IPS DF 4.7 (cell line): ENCODE data around the gene TAS2R19.

Source experiments
- DNase-seq: peaks from one replicate; pipeline ENCODE4 v3.0.0-alpha.2; 2013; ENCODE audit warnings: low spot score; ENCODE audit errors: extremely low read depth

The TAS2R19 gene

DNA sequence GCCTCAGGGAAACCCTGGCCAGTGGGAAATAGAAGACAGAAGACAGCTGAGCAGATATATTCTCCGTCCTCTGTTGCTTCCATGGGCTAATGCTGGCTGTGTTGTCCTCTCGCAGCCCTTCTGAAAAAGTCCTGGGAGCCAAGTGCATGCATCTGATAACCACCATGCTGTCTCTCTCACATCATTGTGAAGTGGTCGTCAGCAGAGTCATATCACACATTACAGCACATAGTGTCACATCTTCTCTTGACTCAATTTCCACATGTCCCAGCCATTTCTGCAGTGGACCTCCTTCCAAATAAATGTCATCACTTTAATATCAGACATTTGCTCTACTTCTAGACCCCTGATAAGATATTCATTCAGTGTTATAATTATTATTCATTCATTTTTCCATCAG, 28.1 kb downstream of the TAS2R19 start:
- no peak for DNase-seq

DNA sequence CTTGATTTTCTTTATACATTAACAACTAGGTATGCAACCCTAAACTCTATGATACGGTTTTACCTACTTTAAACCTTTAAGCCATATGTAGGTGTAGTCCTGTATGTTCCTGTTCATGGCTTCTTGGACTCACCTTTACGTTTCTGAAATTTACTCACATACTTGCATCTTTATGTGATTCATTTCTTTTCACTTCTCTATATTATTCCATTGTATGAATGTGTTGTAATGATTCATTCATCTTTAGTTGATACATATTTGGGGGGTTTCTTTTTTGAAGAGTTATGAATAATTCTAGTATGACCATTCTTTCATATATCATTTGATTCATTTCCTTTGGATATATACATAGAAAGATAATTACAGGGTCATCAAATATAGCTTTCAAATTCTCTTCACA, 33.3 kb downstream of the TAS2R19 start:
- no peak for DNase-seq

DNA sequence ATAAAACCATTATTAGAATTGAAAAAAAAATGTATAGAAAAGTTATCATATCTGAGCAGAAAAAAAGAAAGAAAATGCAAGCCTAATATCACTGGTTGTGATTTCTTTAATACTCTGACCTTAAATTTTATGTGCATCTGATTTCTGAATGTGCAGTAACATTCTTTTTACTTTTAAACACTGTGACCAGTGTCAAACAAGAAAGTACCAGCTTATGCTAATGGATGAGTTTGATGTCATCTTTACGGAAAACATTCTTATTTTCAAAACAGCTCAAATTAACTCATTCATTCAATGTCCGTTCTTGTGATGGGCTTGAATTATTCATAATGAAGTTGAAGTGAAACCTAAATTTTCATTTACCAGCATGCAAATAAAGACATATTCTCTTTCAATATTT, 35.6 kb downstream of the TAS2R19 start, which contains the start of gene TAS2R50:
Gene TAS2R50 (minus strand): TSS at position 101 of the 400 bp plus-strand sequence. CDS start 52 bp downstream, at position 49.
- DNase-seq: no peak

DNA sequence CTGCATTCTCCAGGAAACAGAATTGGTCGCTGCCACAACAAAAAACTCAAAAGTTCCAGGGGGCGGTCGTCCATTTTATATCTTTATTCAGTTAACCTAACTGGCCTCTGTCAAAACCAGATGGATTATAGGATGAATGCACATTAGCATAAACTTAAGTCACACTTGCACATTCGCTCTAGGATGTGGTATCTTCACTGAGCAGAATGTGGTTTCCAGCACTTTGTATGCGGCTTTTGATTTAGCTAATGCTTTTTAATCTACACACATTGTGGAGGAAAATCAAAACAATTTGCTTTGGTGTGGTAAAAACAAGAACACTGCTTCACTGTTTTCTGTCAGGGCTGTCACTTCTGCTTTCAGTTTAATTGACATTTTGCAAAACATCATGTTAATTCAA, 40.2 kb downstream of the TAS2R19 start:
- DNase-seq: no peak

DNA sequence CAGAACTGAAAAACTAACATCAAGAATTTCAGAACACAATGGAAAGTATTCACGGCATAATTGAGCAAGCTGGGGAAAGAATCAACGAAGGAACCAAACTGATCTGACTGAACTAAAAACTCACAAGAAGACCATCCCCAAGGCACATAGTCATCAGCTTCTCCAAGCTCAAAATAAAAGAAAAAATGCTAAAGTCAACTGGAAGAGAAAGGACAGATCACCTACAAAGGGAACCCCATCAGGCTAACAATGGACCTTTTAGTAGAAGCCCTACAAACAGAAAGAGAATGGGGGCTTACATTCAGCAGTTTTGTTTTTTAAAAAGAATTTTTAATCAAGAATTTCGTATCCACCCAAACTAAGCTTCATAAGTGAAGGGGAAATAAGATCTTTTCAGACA, 47.5 kb downstream of the TAS2R19 start:
- DNase-seq: no peak
